ENCODE measurements around the gene GREB1L. TPM values are rescaled to one million over a fixed set of nuclear protein-coding genes. Genes with fewer than 3 reads are reported as not detected.

The GREB1L gene
- polyA plus RNA-seq (2012; ENCODE audit: insufficient read depth, insufficient read length, low read depth): 0.83 TPM

- TF ChIP-seq CTCF (IDR thresholded peaks at IDR 0.05; ENCODE audit: low read depth, low read length): no peak
- H3K36me3 ChIP-seq: no peaks in the 10 kb centered on the region
- H3K4me3 ChIP-seq (ENCODE audit: low read depth, low read length): no peak within 1 kb of the TSS
Measured at GRCh38 chr18:21242141-21242779, at the start of gene GREB1L. TSS of gene GREB1L (plus strand) at chr18:21242232. CDS start at chr18:21383519, 141,287 bp downstream.

GRCh38 chr18:21192308-21192624 lies 49.8 kb upstream of the GREB1L start:
- no peak for DNase-seq
- H3K9me3 ChIP-seq: no peaks in the 10 kb centered on the region
- H3K4me3 ChIP-seq (ENCODE audit: low read depth, low read length): no peak overlapping the region
- H3K36me3 ChIP-seq: no peaks in the 10 kb centered on the region
- no peaks in the 10 kb centered on the region for H3K4me1 ChIP-seq
- TF ChIP-seq CTCF (IDR thresholded peaks at IDR 0.05; ENCODE audit: low read depth, low read length): no peak
- H3K27me3 ChIP-seq: no peaks in the 10 kb centered on the region

More at GRCh38 chr18:21242141-21242779, at the start of gene GREB1L:
- DNase-seq: peak; percentile 33
- Histone ChIP-seq H3K4me1 (no peaks in the 10 kb centered on the region), H3K9me3 (no peaks in the 10 kb centered on the region), H3K27me3 (peaks cover 24% of the 10 kb centered on the region)

- H3K4me3 ChIP-seq (ENCODE audit: low read depth, low read length): no peak overlapping the region
- TF ChIP-seq CTCF (IDR thresholded peaks at IDR 0.05; ENCODE audit: low read depth, low read length): peak; percentile 43
Measured at GRCh38 chr18:21194871-21195771, 46.9 kb upstream of the GREB1L start.

GRCh38 chr18:21196426-21196825 lies 45.6 kb upstream of the GREB1L start:
- no peak for DNase-seq
- H3K4me1 ChIP-seq: no peaks in the 10 kb centered on the region
- H3K4me3 ChIP-seq (ENCODE audit: low read depth, low read length): no peak overlapping the region
- no peaks in the 10 kb centered on the region for H3K9me3 ChIP-seq
- H3K27me3 ChIP-seq: no peaks in the 10 kb centered on the region
- H3K36me3 ChIP-seq: no peaks in the 10 kb centered on the region
- TF ChIP-seq CTCF (IDR thresholded peaks at IDR 0.05; ENCODE audit: low read depth, low read length): no peak

More at GRCh38 chr18:21194871-21195771, 46.9 kb upstream of the GREB1L start:
- no peaks in the 10 kb centered on the region for H3K9me3 ChIP-seq
- H3K36me3 ChIP-seq: no peaks in the 10 kb centered on the region
- no peaks in the 10 kb centered on the region for H3K4me1 ChIP-seq
- H3K27me3 ChIP-seq: no peaks in the 10 kb centered on the region
- no peak for DNase-seq

- TF ChIP-seq CTCF (IDR thresholded peaks at IDR 0.05; ENCODE audit: low read depth, low read length): no peak
- no peak for DNase-seq
- H3K4me1 ChIP-seq: no peaks in the 10 kb centered on the region
- no peaks in the 10 kb centered on the region for H3K9me3 ChIP-seq
- no peak overlapping the region for H3K4me3 ChIP-seq (ENCODE audit: low read depth, low read length)
- H3K27me3 ChIP-seq: no peaks in the 10 kb centered on the region
- H3K36me3 ChIP-seq: no peaks in the 10 kb centered on the region
Measured at GRCh38 chr18:21203126-21203525, 38.9 kb upstream of the GREB1L start.

All from BE2C (cell line).